T-helper 17 cell (primary cell): ENCODE measurements around the gene NT5DC1. TPM values are rescaled to one million over a fixed set of nuclear protein-coding genes. Genes with fewer than 3 reads are reported as not detected.
"Not testable (repeated sequence)": the region's sequence is repeated elsewhere in the genome, so short reads cannot be mapped to it uniquely, and the experiment has no call there.

ENCODE experiments used
- ATAC-seq: fragments of 150-1000 bp; cut with Tn5 transposase; 2 replicates; pipeline ENCODE4 v1.10.0; 2021; ENCODE audit warnings: mild to moderate bottlenecking, moderate library complexity
- DNase-seq, 3 donors: peaks; one replicate each; pipeline versions ENCODE4 v3.0.0 to v3.0.0-alpha.2; 2020 to 2021
- H3K9me3 ChIP-seq: one replicate; pipeline ENCODE4 v1.7.0; 2013; ENCODE audit warnings: low read length, mild to moderate bottlenecking; ENCODE audit not compliant: control insufficient read depth, poor library complexity, severe bottlenecking
- H3K27ac Mint-ChIP-seq: one replicate; pipeline ENCODE4 v1.8.0; 2022; ENCODE audit warnings: mild to moderate bottlenecking, moderate library complexity, mixed read lengths
- H3K27me3 Mint-ChIP-seq: one replicate; pipeline ENCODE4 v1.8.0; 2022; ENCODE audit warnings: mixed read lengths
- H3K36me3 Mint-ChIP-seq: one replicate; pipeline ENCODE4 v1.8.0; 2022; ENCODE audit warnings: low read depth, mixed read lengths
- H3K4me1 Mint-ChIP-seq: one replicate; pipeline ENCODE4 v1.8.0; 2022; ENCODE audit warnings: mild to moderate bottlenecking, mixed read lengths
- H3K4me3 Mint-ChIP-seq: one replicate; pipeline ENCODE4 v1.8.0; 2022; ENCODE audit warnings: mild to moderate bottlenecking, moderate library complexity, mixed read lengths
- total RNA-seq, 4 donors: library from RNA in 2 of 4; stranded (reverse) in 2 of 4; gene quantifications; one replicate each; pipeline ENCODE4 v1.2.3 and lab custom pipeline; 2022 to 2026

Gene NT5DC1
- total RNA-seq, 2 donors from 2014 or later = 33.1 to 34.5 TPM

- peaks cover 2% of the 10 kb centered on the region for H3K4me1 Mint-ChIP-seq
- H3K27ac Mint-ChIP-seq = no peak overlapping the region
- H3K9me3 ChIP-seq = no peaks in the 10 kb centered on the region
- H3K4me3 Mint-ChIP-seq = no peak overlapping the region
- DNase-seq = no peak
- no peaks in the 10 kb centered on the region for H3K36me3 Mint-ChIP-seq
- ATAC-seq = no peak
- peaks cover 14% of the 10 kb centered on the region for H3K27me3 Mint-ChIP-seq
These were observed 26.8 kb upstream of the NT5DC1 start for GRCh38 chr6:116073765-116074440.

- Mint-ChIP-seq H3K4me1 (peaks cover 2% of the 10 kb centered on the region), H3K27me3 (peaks cover 16% of the 10 kb centered on the region), H3K4me3 (no peak overlapping the region), H3K36me3 (no peaks in the 10 kb centered on the region), H3K27ac (no peak overlapping the region)
- ATAC-seq (no peak), DNase-seq (no peak)
- no peaks in the 10 kb centered on the region for H3K9me3 ChIP-seq
These were observed 25.8 kb upstream of the NT5DC1 start for GRCh38 chr6:116074732-116075390.

- ATAC-seq = no peak
- DNase-seq = no peak
- no peaks in the 10 kb centered on the region for H3K9me3 ChIP-seq
- Mint-ChIP-seq H3K27ac (no peak overlapping the region), H3K36me3 (peaks cover 2% of the 10 kb centered on the region), H3K27me3 (peaks cover 34% of the 10 kb centered on the region), H3K4me1 (peaks cover 2% of the 10 kb centered on the region), H3K4me3 (no peak overlapping the region)
These were observed 22.1 kb upstream of the NT5DC1 start for GRCh38 chr6:116078522-116078921.

- ATAC-seq = no peak
These were observed 21.7 kb upstream of the NT5DC1 start for GRCh38 chr6:116078945-116079344.

GRCh38 chr6:116083052-116083451 is 17.6 kb upstream of the NT5DC1 start:
- Mint-ChIP-seq H3K27ac (no peak overlapping the region), H3K36me3 (peaks cover 5% of the 10 kb centered on the region)

More at GRCh38 chr6:116078945-116079344, 21.7 kb upstream of the NT5DC1 start:
- peaks cover 2% of the 10 kb centered on the region for H3K4me1 Mint-ChIP-seq
- no peak overlapping the region for H3K27ac Mint-ChIP-seq
- peaks cover 34% of the 10 kb centered on the region for H3K27me3 Mint-ChIP-seq
- no peak for DNase-seq
- H3K36me3 Mint-ChIP-seq = peaks cover 2% of the 10 kb centered on the region
- H3K9me3 ChIP-seq = no peaks in the 10 kb centered on the region
- H3K4me3 Mint-ChIP-seq = no peak overlapping the region

GRCh38 chr6:116084284-116084683 is 16.4 kb upstream of the NT5DC1 start:
- peaks cover 5% of the 10 kb centered on the region for H3K36me3 Mint-ChIP-seq
- H3K27ac Mint-ChIP-seq = no peak overlapping the region
- no peaks in the 10 kb centered on the region for H3K9me3 ChIP-seq
- no peak for ATAC-seq
- no peaks in the 10 kb centered on the region for H3K4me1 Mint-ChIP-seq
- no peak overlapping the region for H3K4me3 Mint-ChIP-seq
- H3K27me3 Mint-ChIP-seq = peaks cover 24% of the 10 kb centered on the region
- no peak for DNase-seq

More at GRCh38 chr6:116083052-116083451, 17.6 kb upstream of the NT5DC1 start:
- Mint-ChIP-seq H3K4me1 (no peaks in the 10 kb centered on the region), H3K4me3 (no peak overlapping the region), H3K27me3 (peaks cover 34% of the 10 kb centered on the region)
- ATAC-seq (no peak), DNase-seq (no peak)
- no peaks in the 10 kb centered on the region for H3K9me3 ChIP-seq

GRCh38 chr6:116087437-116088027 is 13.1 kb upstream of the NT5DC1 start:
- H3K27me3 Mint-ChIP-seq = peaks cover 22% of the 10 kb centered on the region
- no peak overlapping the region for H3K4me3 Mint-ChIP-seq
- peaks cover 5% of the 10 kb centered on the region for H3K36me3 Mint-ChIP-seq
- H3K9me3 ChIP-seq = no peaks in the 10 kb centered on the region
- no peak for ATAC-seq
- peaks cover 3% of the 10 kb centered on the region for H3K4me1 Mint-ChIP-seq
- H3K27ac Mint-ChIP-seq = no peak overlapping the region
- no peak for DNase-seq

- Mint-ChIP-seq H3K4me1 (peaks cover 3% of the 10 kb centered on the region), H3K27me3 (peaks cover 20% of the 10 kb centered on the region), H3K27ac (no peak overlapping the region), H3K4me3 (no peak overlapping the region), H3K36me3 (peaks cover 3% of the 10 kb centered on the region)
- no peak for ATAC-seq
- H3K9me3 ChIP-seq = no peaks in the 10 kb centered on the region
- DNase-seq = no peak
These were observed 11.7 kb upstream of the NT5DC1 start for GRCh38 chr6:116088946-116089345.

- no peak overlapping the region for H3K4me3 Mint-ChIP-seq
These were observed 10.4 kb upstream of the NT5DC1 start for GRCh38 chr6:116090251-116090650.

GRCh38 chr6:116094041-116094440 is 6.6 kb upstream of the NT5DC1 start:
- no peaks in the 10 kb centered on the region for H3K36me3 Mint-ChIP-seq
- no peak overlapping the region for H3K27ac Mint-ChIP-seq
- DNase-seq (no peak), ATAC-seq (no peak)
- H3K9me3 ChIP-seq = no peaks in the 10 kb centered on the region
- H3K4me3 Mint-ChIP-seq = no peak overlapping the region
- H3K4me1 Mint-ChIP-seq = peaks cover 3% of the 10 kb centered on the region
- peaks cover 14% of the 10 kb centered on the region for H3K27me3 Mint-ChIP-seq

More at GRCh38 chr6:116090251-116090650, 10.4 kb upstream of the NT5DC1 start:
- no peak overlapping the region for H3K27ac Mint-ChIP-seq
- peaks cover 14% of the 10 kb centered on the region for H3K27me3 Mint-ChIP-seq
- H3K4me1 Mint-ChIP-seq = peaks cover 3% of the 10 kb centered on the region
- DNase-seq (no peak), ATAC-seq (no peak)
- H3K9me3 ChIP-seq = no peaks in the 10 kb centered on the region
- H3K36me3 Mint-ChIP-seq = no peaks in the 10 kb centered on the region

GRCh38 chr6:116096048-116096759 is 4.4 kb upstream of the NT5DC1 start:
- ATAC-seq, DNase-seq, H3K9me3 ChIP-seq, H3K4me1 Mint-ChIP-seq, H3K27ac Mint-ChIP-seq, H3K4me3 Mint-ChIP-seq, H3K36me3 Mint-ChIP-seq: not testable (repeated sequence)
- peaks cover 14% of the 10 kb centered on the region for H3K27me3 Mint-ChIP-seq

- Mint-ChIP-seq H3K27me3 (peaks cover 11% of the 10 kb centered on the region), H3K4me1 (peaks cover 13% of the 10 kb centered on the region), H3K27ac (no peak overlapping the region), H3K36me3 (no peaks in the 10 kb centered on the region), H3K4me3 (no peak overlapping the region)
- ATAC-seq (no peak), DNase-seq (no peak)
- H3K9me3 ChIP-seq = no peaks in the 10 kb centered on the region
These were observed 3.5 kb upstream of the NT5DC1 start for GRCh38 chr6:116096979-116097816.
